ENCODE results near the gene ME1.
"Not testable (repeated sequence)": the region's sequence is repeated elsewhere in the genome, so short reads cannot be mapped to it uniquely, and the experiment has no call there.

Gene ME1

GRCh38 chr6:83367104-83367503, 63.7 kb downstream of the ME1 start:
- no peak for DNase-seq (ENCODE audit: low read depth)
- H3K4me3 ChIP-seq (ENCODE audit: low read depth, low read length): no peak overlapping the region

- no peak overlapping the region for H3K4me3 ChIP-seq (ENCODE audit: low read depth, low read length)
- peak; percentile 89 for DNase-seq (ENCODE audit: low read depth)
These were observed 64.9 kb downstream of the ME1 start for GRCh38 chr6:83365931-83366330.

GRCh38 chr6:83362349-83362748, 68.5 kb downstream of the ME1 start:
- not testable (repeated sequence) for DNase-seq (ENCODE audit: low read depth); H3K4me3 ChIP-seq (ENCODE audit: low read depth, low read length)

GRCh38 chr6:83359638-83360037, 71.2 kb downstream of the ME1 start:
- no peak for DNase-seq (ENCODE audit: low read depth)
- no peak overlapping the region for H3K4me3 ChIP-seq (ENCODE audit: low read depth, low read length)

GRCh38 chr6:83354747-83355146, 76.1 kb downstream of the ME1 start:
- no peak for DNase-seq (ENCODE audit: low read depth)
- H3K4me3 ChIP-seq (ENCODE audit: low read depth, low read length): no peak overlapping the region

GRCh38 chr6:83352424-83353061, 78.3 kb downstream of the ME1 start:
- no peak overlapping the region for H3K4me3 ChIP-seq (ENCODE audit: low read depth, low read length)
- DNase-seq (ENCODE audit: low read depth): no peak

- no peak overlapping the region for H3K4me3 ChIP-seq (ENCODE audit: low read depth, low read length)
- DNase-seq (ENCODE audit: low read depth): no peak
These were observed 87.7 kb downstream of the ME1 start for GRCh38 chr6:83343121-83343520.

GRCh38 chr6:83341765-83342164, 89.1 kb downstream of the ME1 start:
- no peak for DNase-seq (ENCODE audit: low read depth)
- no peak overlapping the region for H3K4me3 ChIP-seq (ENCODE audit: low read depth, low read length)

GRCh38 chr6:83333916-83334315, 96.9 kb downstream of the ME1 start:
- not testable (repeated sequence) for H3K4me3 ChIP-seq (ENCODE audit: low read depth, low read length); DNase-seq (ENCODE audit: low read depth)

GRCh38 chr6:83333500-83333899, 97.4 kb downstream of the ME1 start:
- DNase-seq (ENCODE audit: low read depth): no peak
- H3K4me3 ChIP-seq (ENCODE audit: low read depth, low read length): no peak overlapping the region

- H3K4me3 ChIP-seq (ENCODE audit: low read depth, low read length): no peak overlapping the region
- DNase-seq (ENCODE audit: low read depth): no peak
These were observed 116.2 kb downstream of the ME1 start for GRCh38 chr6:83314693-83315092.

GRCh38 chr6:83313882-83314281, 117.0 kb downstream of the ME1 start:
- DNase-seq (ENCODE audit: low read depth): no peak
- H3K4me3 ChIP-seq (ENCODE audit: low read depth, low read length): no peak overlapping the region

- no peak for DNase-seq (ENCODE audit: low read depth)
- no peak overlapping the region for H3K4me3 ChIP-seq (ENCODE audit: low read depth, low read length)
These were observed 119.6 kb downstream of the ME1 start for GRCh38 chr6:83311231-83311630.

- no peak for DNase-seq (ENCODE audit: low read depth)
These were observed 120.8 kb downstream of the ME1 start for GRCh38 chr6:83310046-83310445.

GRCh38 chr6:83309344-83309743, 121.5 kb downstream of the ME1 start:
- no peak for DNase-seq (ENCODE audit: low read depth)

More at GRCh38 chr6:83310046-83310445, 120.8 kb downstream of the ME1 start:
- H3K4me3 ChIP-seq (ENCODE audit: low read depth, low read length): no peak overlapping the region

GRCh38 chr6:83308833-83309232, 122.0 kb downstream of the ME1 start:
- DNase-seq (ENCODE audit: low read depth): no peak
- no peak overlapping the region for H3K4me3 ChIP-seq (ENCODE audit: low read depth, low read length)

More at GRCh38 chr6:83309344-83309743, 121.5 kb downstream of the ME1 start:
- H3K4me3 ChIP-seq (ENCODE audit: low read depth, low read length): no peak overlapping the region

GRCh38 chr6:83307849-83308248, 123.0 kb downstream of the ME1 start:
- no peak for DNase-seq (ENCODE audit: low read depth)
- no peak overlapping the region for H3K4me3 ChIP-seq (ENCODE audit: low read depth, low read length)

- no peak for DNase-seq (ENCODE audit: low read depth)
- H3K4me3 ChIP-seq (ENCODE audit: low read depth, low read length): no peak overlapping the region
These were observed 127.4 kb downstream of the ME1 start for GRCh38 chr6:83303426-83303825.

GRCh38 chr6:83294676-83295075, 136.2 kb downstream of the ME1 start:
- H3K4me3 ChIP-seq (ENCODE audit: low read depth, low read length): no peak overlapping the region
- no peak for DNase-seq (ENCODE audit: low read depth)

- no peak overlapping the region for H3K4me3 ChIP-seq (ENCODE audit: low read depth, low read length)
- no peak for DNase-seq (ENCODE audit: low read depth)
These were observed 137.7 kb downstream of the ME1 start for GRCh38 chr6:83292900-83293843.

- DNase-seq (ENCODE audit: low read depth); H3K4me3 ChIP-seq (ENCODE audit: low read depth, low read length): not testable (repeated sequence)
These were observed 143.6 kb downstream of the ME1 start for GRCh38 chr6:83287298-83287697.

All from skeletal muscle cell (primary cell).